ENCODE measurements around the gene INSIG1. TPM values are rescaled to one million over a fixed set of nuclear protein-coding genes. Genes with fewer than 3 reads are reported as not detected.

Gene INSIG1
- total and polyA plus RNA-seq, 2 of the 4 experiments (the other 2 are of a cell fraction), result 19.0 to 26.0 TPM

DNA sequence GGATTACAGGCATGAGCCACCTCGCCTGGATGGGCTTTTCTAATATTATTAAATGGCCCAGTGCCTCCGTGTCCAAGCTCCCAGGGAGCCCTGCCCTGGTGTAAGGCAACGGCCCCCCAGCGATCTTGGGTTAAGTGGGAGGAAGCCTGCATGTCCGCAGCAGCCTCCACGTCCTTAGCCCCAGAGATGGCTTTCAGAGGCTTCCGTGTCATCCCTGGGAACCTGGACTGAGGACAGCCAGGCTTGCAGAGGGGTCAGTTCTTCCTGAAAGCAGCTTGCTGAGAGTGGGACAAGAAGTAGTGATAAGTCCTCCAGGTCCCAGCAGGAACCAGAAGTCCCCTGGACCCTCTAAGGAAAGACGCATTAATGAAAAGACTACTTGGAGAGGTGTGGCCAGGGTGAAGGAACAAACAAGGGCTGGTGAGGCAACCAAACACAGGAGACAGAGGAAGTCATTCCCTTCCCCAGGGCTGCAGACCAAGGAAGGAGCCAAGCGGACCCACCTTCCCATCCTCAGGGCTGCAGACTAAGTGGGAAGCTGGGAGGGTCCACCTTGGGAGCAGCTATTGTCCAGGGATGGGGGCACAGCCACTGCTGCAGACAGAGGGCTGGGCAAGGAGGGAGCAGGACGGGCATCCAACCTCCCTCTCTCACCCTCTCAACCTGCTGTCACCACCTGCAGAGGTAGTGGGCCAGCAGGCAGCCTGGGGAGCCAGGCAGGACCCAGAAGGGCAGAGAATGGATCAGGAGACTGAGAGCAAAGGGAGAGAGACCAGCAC is 13.0 kb upstream of the INSIG1 start:
- Histone ChIP-seq H3K9ac (ENCODE audit: low read depth, low read length) (no peak overlapping the region), H4K5ac (ENCODE audit: low read depth, low read length) (no peak overlapping the region), H2BK15ac (ENCODE audit: low read depth, low read length) (no peak overlapping the region), H3K4me3 (ENCODE audit: insufficient read depth, low read depth, low read length) (no peak overlapping the region), H3K27me3 (ENCODE audit: control insufficient read depth, insufficient read depth, low read length) (peaks cover 16% of the 10 kb centered on the region), H2AFZ (replicated peaks; ENCODE audit: low read length, poor library complexity) (peak overlapping the region; percentile 32), H3K9me1 (ENCODE audit: insufficient read depth, low read length) (no peaks in the 10 kb centered on the region), H4K91ac (ENCODE audit: insufficient read depth, low read depth, low read length) (no peak overlapping the region), H3K14ac (replicated peaks; ENCODE audit: low read depth, low read length) (no peak overlapping the region), H3K4me2 (ENCODE audit: low read depth, low read length) (no peak overlapping the region), H3K36me3 (ENCODE audit: control insufficient read depth, insufficient read depth, low read length) (no peaks in the 10 kb centered on the region), H3K18ac (ENCODE audit: low read depth, low read length) (no peak overlapping the region), H2BK20ac (ENCODE audit: low read depth, low read length) (no peak overlapping the region), H3K79me1 (ENCODE audit: low read depth in 1 of 2, low read length in 2 of 2) (no peaks in the 10 kb centered on the region), H4K8ac (ENCODE audit: low read depth in 2 of 2, low read length in 2 of 2) (no peak overlapping the region), H3K56ac (ENCODE audit: extremely low read depth, insufficient read depth, low read length) (no peak overlapping the region), H3K4ac (ENCODE audit: low read depth, low read length) (no peak overlapping the region), H2BK5ac (ENCODE audit: low read depth, low read length, poor library complexity, severe bottlenecking) (no peak overlapping the region), H3K23ac (ENCODE audit: low read depth, low read length) (no peak overlapping the region), H4K20me1 (ENCODE audit: insufficient read depth, low read length) (no peaks in the 10 kb centered on the region), H3K27ac (ENCODE audit: insufficient read depth, low read length) (no peak overlapping the region), H3K9me3 (ENCODE audit: control insufficient read depth, insufficient read depth, low read length) (no peaks in the 10 kb centered on the region), H3K4me1 (ENCODE audit: control insufficient read depth, insufficient read depth, low read length) (no peaks in the 10 kb centered on the region), H2AK5ac (ENCODE audit: low read depth, low read length) (no peak overlapping the region), H2AK9ac (replicated peaks; ENCODE audit: low read depth, low read length, poor library complexity) (no peak overlapping the region), H2BK120ac (ENCODE audit: low read depth, low read length) (no peak overlapping the region)
- DNase-seq (no peak), ATAC-seq (ENCODE audit: low read depth) (no peak)
- no TSS peak for BruUV-seq (replicated peaks)
- no CpG with 5 or more reads among the region's 10 CpGs for WGBS, 2 experiments (ENCODE audit: extremely low coverage in 2 of 2, insufficient read length in 1 of 2)
- dilution Hi-C loops (cut with HindIII; ENCODE audit: low sequenced_read_pairs, unreplicated experiment) (no loop called here), intact Hi-C loops (cut with micrococcal nuclease) (no loop called here), in situ Hi-C loops (cut with MboI; ENCODE audit: low sequenced_read_pairs) (no loop called here)
- ChIA-PET CTCF (no interaction called here), POLR2A (ENCODE audit: unreplicated experiment) (no interaction called here)
- no peak for TF ChIP-seq RFX5 (IDR thresholded peaks at IDR 0.05; ENCODE audit: low read depth, low read length)
- TF ChIP-seq SMC3 (IDR thresholded peaks at IDR 0.05; ENCODE audit: low read depth, low read length), result no peak
- no peak for TF ChIP-seq NFE2L2 (IDR thresholded peaks at IDR 0.05; ENCODE audit: low read depth, low read length)
- no peak for TF ChIP-seq FOS (IDR thresholded peaks at IDR 0.05; ENCODE audit: low read depth, low read length)
- TF ChIP-seq MAZ (IDR thresholded peaks at IDR 0.05; ENCODE audit: borderline replicate concordance, low read depth, low read length), result no peak
- TF ChIP-seq CTCF (conservative IDR thresholded peaks at IDR 0.05; ENCODE audit: low read depth, low read length), result no peak
- no peak for TF ChIP-seq MAFK (IDR thresholded peaks at IDR 0.05; ENCODE audit: low read depth, low read length)
- TF ChIP-seq POLR2A (IDR thresholded peaks at IDR 0.05; ENCODE audit: low read depth, low read length), result no peak
- TF ChIP-seq MXI1 (IDR thresholded peaks at IDR 0.05; ENCODE audit: borderline replicate concordance, low read depth, low read length), result no peak
- no peak for TF ChIP-seq BHLHE40 (IDR thresholded peaks at IDR 0.05; ENCODE audit: low read depth, low read length)
- no peak for TF ChIP-seq RAD21 (IDR thresholded peaks at IDR 0.05; ENCODE audit: low read length)
- no peak for TF ChIP-seq CHD1 (IDR thresholded peaks at IDR 0.05; ENCODE audit: low read depth, low read length)
- TF ChIP-seq CEBPB (IDR thresholded peaks at IDR 0.05; ENCODE audit: low read depth, low read length), result no peak
- TF ChIP-seq RCOR1 (IDR thresholded peaks at IDR 0.05; ENCODE audit: insufficient replicate concordance, low read length), result no peak
- TF ChIP-seq USF2 (IDR thresholded peaks at IDR 0.05; ENCODE audit: low read depth, low read length), result no peak
- TF ChIP-seq, protein P1, sequence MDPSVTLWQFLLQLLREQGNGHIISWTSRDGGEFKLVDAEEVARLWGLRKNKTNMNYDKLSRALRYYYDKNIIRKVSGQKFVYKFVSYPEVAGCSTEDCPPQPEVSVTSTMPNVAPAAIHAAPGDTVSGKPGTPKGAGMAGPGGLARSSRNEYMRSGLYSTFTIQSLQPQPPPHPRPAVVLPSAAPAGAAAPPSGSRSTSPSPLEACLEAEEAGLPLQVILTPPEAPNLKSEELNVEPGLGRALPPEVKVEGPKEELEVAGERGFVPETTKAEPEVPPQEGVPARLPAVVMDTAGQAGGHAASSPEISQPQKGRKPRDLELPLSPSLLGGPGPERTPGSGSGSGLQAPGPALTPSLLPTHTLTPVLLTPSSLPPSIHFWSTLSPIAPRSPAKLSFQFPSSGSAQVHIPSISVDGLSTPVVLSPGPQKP (IDR thresholded peaks at IDR 0.05; ENCODE audit: borderline replicate concordance, low read depth, low read length), result no peak

All from IMR-90 (cell line).